ENCODE measurements around the gene RNMT.

RNMT gene

DNA sequence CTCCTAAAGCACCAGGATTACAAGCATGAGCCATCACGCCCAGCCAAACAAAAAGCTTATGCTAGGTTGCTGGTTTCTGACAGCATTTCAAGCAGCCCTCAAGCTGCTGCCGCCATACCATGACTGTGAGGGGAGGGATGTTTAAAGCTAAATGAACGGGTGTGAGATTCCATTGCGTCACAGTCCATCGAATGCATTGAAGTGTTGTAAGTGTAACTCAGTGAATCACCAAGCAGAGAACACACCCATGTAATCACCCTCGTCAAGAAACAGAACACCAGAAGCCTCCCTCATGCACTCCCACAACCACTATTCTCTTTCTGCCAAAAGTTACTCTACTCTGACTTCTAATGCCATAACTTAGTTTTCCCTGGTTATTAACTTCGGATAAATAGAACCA, 64.7 kb downstream of the RNMT start:
- Mint-ChIP-seq H3K27ac (no peak overlapping the region), H3K4me3 (no peak overlapping the region), H3K4me1 (no peaks in the 10 kb centered on the region), H3K27me3 (peaks cover 10% of the 10 kb centered on the region), H3K9me3 (no peaks in the 10 kb centered on the region)
- ATAC-seq = no peak
- no peak for DNase-seq

DNA sequence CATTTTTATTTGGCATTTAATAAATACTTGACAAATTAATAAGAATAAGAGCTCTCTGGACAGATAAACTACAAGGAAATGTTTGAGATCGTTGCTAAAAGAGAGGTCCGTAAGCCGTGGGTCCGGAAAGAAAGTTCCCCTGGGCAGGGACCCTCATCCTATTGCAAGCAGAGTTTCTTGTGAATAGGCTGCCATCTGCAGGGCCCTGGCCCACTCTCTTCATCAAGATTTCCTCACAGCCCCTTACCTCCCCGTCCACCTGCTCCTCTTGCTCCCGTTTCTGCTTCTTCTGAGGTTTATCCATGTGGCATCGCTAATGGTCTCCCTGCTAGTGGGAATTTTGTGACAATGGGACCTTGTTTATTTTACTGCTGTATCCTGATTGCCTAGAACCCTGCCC, 67.3 kb downstream of the RNMT start:
- Mint-ChIP-seq H3K4me3 (no peak overlapping the region), H3K27ac (no peak overlapping the region), H3K4me1 (no peaks in the 10 kb centered on the region), H3K9me3 (no peaks in the 10 kb centered on the region), H3K27me3 (peaks cover 24% of the 10 kb centered on the region)
- ATAC-seq = no peak
- no peak for DNase-seq

DNA sequence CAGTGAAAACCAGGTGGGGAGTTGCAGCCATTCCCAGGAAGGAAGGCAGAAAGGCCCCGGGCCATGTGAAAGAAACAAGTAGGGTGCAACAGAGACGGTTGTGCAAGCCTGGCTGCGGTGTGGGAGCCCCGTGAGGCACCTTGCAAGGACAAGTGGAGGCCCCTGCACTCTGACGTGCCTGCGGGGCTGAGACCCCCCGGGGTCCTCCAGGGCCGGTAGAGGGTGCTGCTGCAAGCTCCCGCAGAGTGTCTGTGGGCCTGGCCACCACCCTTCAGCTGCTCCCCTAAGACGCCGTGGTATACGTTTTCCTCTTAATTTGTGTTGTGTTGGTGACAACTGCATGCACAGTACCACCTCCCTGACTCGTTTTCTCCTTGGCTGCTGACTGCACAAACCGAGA, 70.0 kb downstream of the RNMT start:
- ATAC-seq (no peak), DNase-seq (no peak)
- no peaks in the 10 kb centered on the region for H3K9me3 Mint-ChIP-seq
- H3K4me3 Mint-ChIP-seq = no peak overlapping the region
- H3K27me3 Mint-ChIP-seq = peaks cover 47% of the 10 kb centered on the region
- H3K4me1 Mint-ChIP-seq = peaks cover 11% of the 10 kb centered on the region
- H3K27ac Mint-ChIP-seq = no peak overlapping the region

DNA sequence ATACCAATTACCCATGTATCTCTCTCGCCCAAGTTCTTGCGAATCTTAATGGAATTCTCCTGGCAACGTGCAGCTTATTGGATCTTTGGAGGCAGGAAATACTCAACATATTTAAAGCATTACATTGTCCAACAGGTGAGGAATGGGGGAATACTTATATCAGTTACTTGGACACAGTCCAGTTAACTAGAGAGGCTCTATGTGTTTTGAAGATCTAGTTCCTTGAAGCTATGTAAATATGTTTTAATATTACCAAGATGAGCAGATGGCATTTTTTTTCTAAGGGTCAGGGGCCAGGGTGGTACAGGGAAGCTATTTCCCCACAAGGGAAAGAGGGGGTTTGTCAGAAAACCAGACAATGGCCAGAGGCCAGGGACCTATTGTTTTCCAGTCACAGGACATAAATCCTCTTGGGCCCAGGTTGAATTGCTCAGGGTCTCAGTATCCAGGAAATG, 70.7 kb downstream of the RNMT start:
- no peak for ATAC-seq
- Mint-ChIP-seq H3K9me3 (no peaks in the 10 kb centered on the region), H3K4me3 (no peak overlapping the region), H3K27me3 (peaks cover 48% of the 10 kb centered on the region), H3K27ac (no peak overlapping the region), H3K4me1 (peaks cover 11% of the 10 kb centered on the region)
- DNase-seq = no peak

DNA sequence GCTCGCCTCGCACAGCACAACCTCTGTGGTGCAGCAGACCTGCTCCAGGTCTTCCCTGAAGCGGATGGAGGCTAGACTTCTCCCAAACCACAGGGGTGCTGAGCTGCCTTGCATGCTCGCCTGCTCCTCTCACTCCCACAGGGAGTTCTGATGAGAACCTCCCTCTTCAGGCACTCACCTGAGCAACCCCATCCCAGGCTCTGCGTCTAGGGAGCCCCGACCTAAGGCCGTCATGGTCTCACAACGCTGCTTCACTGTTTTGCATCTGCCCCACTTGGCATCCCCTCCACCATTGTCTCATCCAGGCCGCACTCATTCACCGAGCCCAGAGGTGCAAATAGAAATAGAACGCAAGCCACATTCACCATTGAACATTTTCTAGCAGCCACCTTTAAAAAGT, 72.9 kb downstream of the RNMT start:
- peaks cover 11% of the 10 kb centered on the region for H3K4me1 Mint-ChIP-seq
- H3K27ac Mint-ChIP-seq = no peak overlapping the region
- no peak for ATAC-seq
- no peaks in the 10 kb centered on the region for H3K9me3 Mint-ChIP-seq
- no peak for DNase-seq
- H3K4me3 Mint-ChIP-seq = no peak overlapping the region
- H3K27me3 Mint-ChIP-seq = peaks cover 63% of the 10 kb centered on the region

DNA sequence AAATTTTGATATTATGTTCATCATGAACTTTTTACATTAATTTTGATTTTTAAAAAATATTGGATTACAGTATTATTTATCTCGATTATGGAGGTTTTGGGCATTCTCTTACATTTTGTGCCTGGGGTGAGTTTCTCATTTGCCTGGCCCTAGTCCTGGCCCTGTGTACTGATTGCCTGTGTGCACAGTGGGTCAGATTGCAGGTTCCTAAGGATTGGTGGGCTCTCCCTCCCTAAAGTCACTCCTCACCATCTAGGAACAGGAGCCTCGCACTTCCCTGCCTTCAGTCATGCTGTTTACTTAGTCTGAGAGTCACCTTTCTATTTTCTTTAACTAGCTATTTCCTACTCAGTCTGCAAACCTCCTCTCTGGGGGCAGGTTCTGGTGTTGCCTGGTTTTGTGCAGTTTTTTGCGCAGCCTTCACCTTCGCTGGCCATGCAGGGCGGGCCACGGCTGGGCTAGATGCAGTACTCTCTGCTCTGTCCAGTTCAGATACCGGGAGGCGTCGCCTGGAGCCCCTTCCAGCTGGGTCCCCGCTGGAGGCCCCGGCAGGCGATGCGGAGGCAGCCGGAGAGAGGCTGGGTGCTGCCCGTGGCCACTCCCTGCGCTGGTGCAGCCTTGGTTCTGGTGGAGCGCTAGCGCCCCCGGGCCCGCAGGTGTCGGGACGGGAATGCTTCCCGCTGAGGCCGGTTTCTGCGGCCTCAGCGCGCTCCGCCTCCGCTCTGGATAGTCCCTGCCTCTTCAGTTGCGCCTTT, 74.2 kb downstream of the RNMT start:
- Mint-ChIP-seq H3K9me3 (no peaks in the 10 kb centered on the region), H3K27ac (no peak overlapping the region), H3K4me1 (peaks cover 11% of the 10 kb centered on the region), H3K27me3 (peaks cover 75% of the 10 kb centered on the region), H3K4me3 (peak overlapping the region; percentile 78 to 79)
- ATAC-seq (peak; percentile 93), DNase-seq (peak; percentile 57 to 67)

DNA sequence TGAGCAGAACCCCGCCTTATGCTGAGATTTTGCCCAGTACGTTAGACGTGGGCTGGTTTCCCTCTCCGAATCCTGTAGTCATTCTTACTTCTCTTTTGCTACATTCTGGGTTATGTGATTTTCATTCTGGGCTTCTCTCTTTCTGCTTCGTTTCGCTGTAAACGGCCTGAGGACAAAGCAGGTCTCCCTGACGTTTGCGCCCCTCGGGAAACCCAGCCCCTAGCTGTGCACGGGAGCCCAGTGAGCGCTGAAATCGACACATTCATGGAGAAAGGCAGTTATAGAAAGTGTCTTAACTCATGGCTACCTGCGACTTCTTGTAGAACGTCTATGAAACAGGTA, 74.8 kb downstream of the RNMT start:
- peaks cover 77% of the 10 kb centered on the region for H3K27me3 Mint-ChIP-seq
- H3K4me1 Mint-ChIP-seq = peaks cover 11% of the 10 kb centered on the region
- DNase-seq = no peak
- ATAC-seq = no peak
- no peaks in the 10 kb centered on the region for H3K9me3 Mint-ChIP-seq
- H3K4me3 Mint-ChIP-seq = peak overlapping the region; percentile 78 to 79
- peak overlapping the region in 1 of 2 donors; percentile 75 for H3K27ac Mint-ChIP-seq

DNA sequence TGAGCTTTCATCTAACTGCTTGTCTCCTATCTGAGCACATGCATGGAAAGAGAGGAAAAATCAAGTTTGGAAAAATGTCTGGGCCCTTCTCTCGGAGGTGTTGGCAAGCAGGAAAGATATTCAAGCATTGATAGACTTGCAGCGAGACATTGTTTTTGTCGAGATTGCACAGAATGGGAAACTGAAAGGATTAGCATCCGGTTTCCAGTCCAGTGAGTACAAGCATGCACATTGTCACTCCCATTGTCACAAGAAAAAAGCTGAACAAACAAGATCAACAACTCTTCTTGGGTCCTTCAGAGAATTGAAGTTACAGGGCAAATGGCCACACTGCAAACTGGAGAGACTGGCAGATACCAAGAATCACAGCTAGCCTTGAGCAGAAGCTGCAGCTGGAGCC, 77.8 kb downstream of the RNMT start:
- Mint-ChIP-seq H3K9me3 (no peaks in the 10 kb centered on the region), H3K4me1 (peaks cover 11% of the 10 kb centered on the region), H3K27ac (no peak overlapping the region), H3K4me3 (no peak overlapping the region), H3K27me3 (peaks cover 61% of the 10 kb centered on the region)
- ATAC-seq = no peak
- DNase-seq = no peak

DNA sequence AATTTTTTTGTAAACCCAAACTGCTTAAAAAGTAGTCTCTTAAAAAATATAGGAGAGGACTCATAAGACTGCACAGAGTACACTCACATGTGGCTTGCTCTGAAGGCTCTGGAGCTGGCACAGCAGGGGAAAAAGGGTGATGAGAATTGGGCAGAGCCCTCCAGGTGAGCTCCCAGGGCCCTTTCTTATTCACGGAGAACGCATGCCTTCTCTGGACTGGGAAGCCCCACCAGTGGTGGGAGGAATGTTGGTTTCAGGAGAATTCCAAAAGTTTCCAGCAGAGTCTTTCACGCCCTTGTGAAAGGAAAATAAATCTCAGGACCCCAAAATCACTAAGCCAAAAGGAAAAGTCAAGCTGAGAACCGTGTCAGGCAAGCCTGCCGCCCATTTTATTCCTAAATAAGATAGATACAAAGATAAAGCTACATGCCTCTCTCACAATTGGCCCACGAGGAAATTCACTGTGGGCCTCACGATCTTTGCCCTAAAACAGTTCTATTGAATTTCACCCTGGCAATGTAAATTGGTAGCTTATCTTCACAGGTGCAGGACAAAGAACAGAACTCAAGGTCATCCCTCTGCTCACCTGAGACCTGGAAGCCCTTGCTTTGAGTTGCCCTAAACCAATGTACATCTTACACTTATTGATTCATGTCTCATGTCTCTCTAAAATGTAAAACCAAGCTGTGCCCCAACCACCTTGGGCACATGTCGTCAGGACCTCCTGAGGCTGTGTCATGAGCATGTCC, 82.0 kb downstream of the RNMT start:
- Mint-ChIP-seq H3K4me1 (peaks cover 3% of the 10 kb centered on the region), H3K9me3 (no peaks in the 10 kb centered on the region), H3K27me3 (peaks cover 56% of the 10 kb centered on the region), H3K27ac (no peak overlapping the region), H3K4me3 (no peak overlapping the region)
- DNase-seq (no peak), ATAC-seq (no peak)

DNA sequence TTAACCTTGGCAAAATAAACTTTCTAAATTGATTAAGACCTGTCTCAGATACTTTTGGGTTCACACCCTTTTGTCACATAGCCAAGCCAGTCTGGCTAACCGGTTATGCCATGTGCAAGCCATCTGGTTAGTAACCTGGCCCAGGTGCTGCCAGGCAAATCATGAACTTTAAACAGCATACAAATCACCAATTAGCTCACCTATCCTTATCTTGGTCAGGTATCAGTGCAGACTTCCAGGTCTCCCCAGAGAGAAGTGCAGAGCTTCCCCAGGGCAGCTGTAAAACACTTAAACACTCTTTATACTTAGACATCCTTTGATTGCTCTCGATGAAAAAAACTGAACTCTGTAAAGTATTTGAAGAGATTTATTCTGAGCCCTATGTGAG, 82.6 kb downstream of the RNMT start:
- H3K27ac Mint-ChIP-seq = no peak overlapping the region
- peaks cover 5% of the 10 kb centered on the region for H3K4me1 Mint-ChIP-seq
- no peak overlapping the region for H3K4me3 Mint-ChIP-seq
- no peaks in the 10 kb centered on the region for H3K9me3 Mint-ChIP-seq
- no peak for ATAC-seq
- peaks cover 53% of the 10 kb centered on the region for H3K27me3 Mint-ChIP-seq
- no peak for DNase-seq

DNA sequence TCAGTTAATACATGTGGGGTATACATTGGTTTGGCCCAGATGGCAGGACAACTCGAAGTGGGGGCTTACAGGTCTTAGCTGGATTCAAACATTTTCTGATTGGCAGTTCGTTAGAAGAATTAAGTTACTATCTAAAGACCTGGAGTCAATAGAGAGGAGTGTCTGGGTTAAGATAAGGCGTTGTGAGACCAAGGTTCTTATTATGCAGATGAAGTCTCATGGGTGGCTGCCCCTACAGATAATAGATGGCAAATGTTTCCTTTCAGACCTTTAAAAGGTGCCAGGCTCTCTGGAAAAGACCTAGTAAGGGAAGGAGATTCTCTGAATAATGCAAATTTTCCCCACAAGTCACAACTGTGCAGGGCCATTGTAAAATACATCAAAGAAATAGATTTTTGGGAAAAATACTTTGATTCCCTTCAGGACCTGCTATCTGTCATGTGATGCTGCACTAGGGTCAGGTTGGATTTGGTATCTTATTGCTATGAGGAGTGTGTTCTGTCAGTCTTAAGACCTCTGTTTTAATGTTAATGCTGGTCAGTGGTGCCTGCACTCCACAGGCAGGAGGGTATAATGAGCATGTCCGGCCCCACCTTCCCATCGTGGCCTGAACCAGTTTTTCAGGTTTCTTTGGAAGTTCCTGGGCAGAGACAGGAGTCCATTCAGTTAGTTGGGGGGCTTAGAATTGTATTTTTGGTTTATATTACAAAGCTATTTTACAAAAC, 83.2 kb downstream of the RNMT start:
- no peak for DNase-seq
- H3K4me3 Mint-ChIP-seq = no peak overlapping the region
- H3K9me3 Mint-ChIP-seq = no peaks in the 10 kb centered on the region
- H3K27me3 Mint-ChIP-seq = peaks cover 46% of the 10 kb centered on the region
- no peak overlapping the region for H3K27ac Mint-ChIP-seq
- no peak for ATAC-seq
- peaks cover 5% of the 10 kb centered on the region for H3K4me1 Mint-ChIP-seq

DNA sequence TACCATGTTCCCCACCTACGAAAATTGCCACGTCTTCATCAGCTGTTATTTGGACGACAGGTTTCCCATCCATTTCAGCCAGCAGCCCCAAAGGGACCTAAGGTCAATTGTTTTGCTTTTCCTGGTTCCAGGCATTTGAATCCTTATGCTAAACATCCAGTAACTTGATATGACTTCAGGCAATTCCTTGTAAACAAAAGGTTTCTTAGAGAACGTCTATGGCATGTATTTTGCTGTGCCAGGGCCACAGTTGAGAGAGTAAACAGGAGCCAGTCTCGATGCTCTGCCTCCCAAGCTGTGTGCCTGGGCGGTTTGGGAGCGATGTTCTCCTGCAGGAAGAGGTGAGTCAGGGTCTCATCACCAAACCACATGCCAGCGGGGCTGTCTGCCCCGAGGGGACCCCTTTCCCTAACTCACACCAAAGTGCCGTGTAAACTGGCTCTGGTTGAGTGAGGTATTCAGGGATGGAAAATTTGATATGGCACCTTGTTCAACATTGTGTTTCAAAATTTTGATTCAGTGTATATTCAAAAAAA, 84.5 kb downstream of the RNMT start:
- no peaks in the 10 kb centered on the region for H3K9me3 Mint-ChIP-seq
- peaks cover 33% of the 10 kb centered on the region for H3K27me3 Mint-ChIP-seq
- ATAC-seq = no peak
- no peak overlapping the region for H3K4me3 Mint-ChIP-seq
- H3K27ac Mint-ChIP-seq = no peak overlapping the region
- H3K4me1 Mint-ChIP-seq = peaks cover 5% of the 10 kb centered on the region
- no peak for DNase-seq

DNA sequence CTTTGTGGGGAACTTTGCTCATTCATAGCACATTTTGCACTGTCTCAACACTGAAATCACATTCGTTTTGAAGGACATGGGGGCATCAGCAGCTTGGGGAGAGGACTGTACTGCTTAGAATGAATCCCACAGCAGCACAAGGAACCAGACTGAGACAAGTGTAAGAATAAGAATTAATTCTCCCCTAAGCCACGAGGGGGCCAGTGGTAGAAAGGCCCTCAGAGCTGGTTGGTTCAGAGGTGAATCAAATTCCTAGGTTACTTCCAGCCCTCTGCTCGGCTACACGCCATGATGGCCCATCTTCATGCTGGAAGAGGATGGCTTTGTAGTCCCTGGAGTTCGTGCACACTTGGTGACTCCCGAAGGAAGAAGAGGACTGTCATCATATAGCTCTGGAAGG, 85.5 kb downstream of the RNMT start:
- ATAC-seq = peak; percentile 45
- peaks cover 32% of the 10 kb centered on the region for H3K27me3 Mint-ChIP-seq
- no peaks in the 10 kb centered on the region for H3K9me3 Mint-ChIP-seq
- peaks cover 5% of the 10 kb centered on the region for H3K4me1 Mint-ChIP-seq
- no peak for DNase-seq
- H3K27ac Mint-ChIP-seq = no peak overlapping the region
- H3K4me3 Mint-ChIP-seq = no peak overlapping the region

DNA sequence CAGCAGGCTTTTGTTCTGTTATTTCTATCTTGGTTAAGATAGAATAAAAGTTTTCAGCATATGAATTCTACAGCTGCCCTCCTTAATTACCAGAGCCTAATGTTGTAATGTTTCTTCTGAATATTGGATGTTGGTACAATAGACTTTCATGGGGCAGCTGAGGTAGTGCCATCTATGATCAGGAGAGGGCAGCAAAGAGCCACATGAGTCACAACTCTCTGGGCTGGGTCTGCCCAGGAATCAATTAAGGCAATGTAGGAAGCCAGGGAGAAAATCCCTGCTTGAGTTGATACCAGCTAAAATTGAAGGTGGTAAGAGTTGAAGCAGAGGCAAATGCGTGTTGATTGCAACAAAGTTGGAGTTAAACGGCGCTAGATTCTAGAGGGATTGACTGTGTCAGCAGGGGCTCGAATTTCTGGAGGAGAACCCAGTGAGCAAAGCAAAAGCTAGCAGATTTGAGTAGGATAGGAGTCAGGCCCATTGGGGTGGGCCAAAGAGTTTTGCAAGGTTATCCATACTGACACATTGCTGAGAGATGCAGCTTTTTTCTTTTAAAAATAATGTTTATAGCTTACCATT, 86.9 kb downstream of the RNMT start:
- H3K4me3 Mint-ChIP-seq = no peak overlapping the region
- DNase-seq (peak; percentile 46 to 47), ATAC-seq (peak; percentile 75)
- peaks cover 30% of the 10 kb centered on the region for H3K27me3 Mint-ChIP-seq
- no peak overlapping the region for H3K27ac Mint-ChIP-seq
- H3K4me1 Mint-ChIP-seq = peaks cover 5% of the 10 kb centered on the region
- H3K9me3 Mint-ChIP-seq = no peaks in the 10 kb centered on the region
